Nucleus accumbens (tissue), 56 donors: ENCODE results near the gene RHOBTB1.

ENCODE experiments used
- DNase-seq, 56 donors: peaks; one replicate each; lab custom pipeline; 2025; lab: John Stamatoyannopoulos, UW

The RHOBTB1 gene

DNA sequence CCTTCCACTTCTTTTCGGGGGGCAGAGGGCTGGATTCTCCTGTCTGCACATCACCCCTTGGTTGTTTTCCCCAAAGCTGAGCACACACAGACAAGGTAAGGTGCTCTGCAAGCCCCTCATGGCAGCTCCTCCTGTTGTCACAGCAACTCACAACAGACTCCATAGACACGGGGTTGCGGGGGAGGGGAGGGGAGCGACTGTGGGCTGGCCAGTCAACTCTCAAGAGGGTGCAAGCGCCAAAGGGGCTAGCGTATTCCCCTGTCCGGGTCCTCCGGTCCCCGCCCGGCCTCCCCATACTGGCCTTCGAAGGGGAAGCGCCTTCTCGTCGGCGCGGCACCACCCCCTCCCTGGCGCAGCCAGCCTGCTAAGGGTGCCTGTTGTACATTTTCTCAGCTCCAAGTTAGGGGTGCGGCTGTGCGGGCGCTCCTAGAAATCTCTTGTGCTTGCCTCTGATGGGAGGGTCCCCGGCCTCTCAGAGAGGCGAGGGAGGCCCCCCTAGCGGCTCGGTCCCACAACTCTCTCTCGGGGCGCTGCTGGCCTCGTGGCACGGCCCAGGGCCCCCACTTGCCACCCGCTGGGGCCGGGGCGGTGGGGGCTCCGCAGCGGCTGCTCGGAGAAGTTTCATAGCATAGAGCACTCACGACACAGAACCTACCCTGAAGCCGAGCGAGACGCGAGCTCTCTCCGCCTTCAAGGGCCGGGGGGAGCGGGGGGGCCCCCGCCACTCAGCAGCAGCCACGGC is 498 bp downstream of the RHOBTB1 start:
- peak in 54 of 56 donors; percentile 27 to 90 (median 76) for DNase-seq

DNA sequence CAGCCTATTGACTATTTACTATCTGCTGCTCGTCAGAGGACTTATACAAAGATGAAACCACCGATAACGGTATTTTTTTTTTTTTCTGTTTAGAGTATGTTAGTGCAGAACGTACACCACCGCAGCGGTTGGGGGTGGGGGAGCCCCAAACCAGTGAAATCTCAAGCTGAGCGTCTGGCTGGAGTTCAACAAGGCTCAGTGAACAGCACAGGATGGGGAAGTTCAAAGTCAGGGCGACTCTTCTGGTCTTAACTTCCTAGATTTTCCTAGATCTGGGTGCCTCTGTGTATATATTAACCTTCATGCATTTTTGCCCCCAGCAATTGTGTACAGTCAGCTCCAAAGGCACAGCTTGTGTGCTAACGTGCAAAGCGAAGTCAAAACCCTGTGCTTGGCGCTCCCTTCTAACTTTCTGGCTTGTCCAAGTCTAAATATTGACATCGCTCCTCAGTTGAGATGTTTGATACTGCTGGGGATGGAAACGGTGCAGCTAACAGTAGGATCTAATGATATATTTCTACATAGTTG is 1.1 kb downstream of the RHOBTB1 start:
- DNase-seq = peak in 45 of 56 donors; percentile 2 to 76 (median 44)

DNA sequence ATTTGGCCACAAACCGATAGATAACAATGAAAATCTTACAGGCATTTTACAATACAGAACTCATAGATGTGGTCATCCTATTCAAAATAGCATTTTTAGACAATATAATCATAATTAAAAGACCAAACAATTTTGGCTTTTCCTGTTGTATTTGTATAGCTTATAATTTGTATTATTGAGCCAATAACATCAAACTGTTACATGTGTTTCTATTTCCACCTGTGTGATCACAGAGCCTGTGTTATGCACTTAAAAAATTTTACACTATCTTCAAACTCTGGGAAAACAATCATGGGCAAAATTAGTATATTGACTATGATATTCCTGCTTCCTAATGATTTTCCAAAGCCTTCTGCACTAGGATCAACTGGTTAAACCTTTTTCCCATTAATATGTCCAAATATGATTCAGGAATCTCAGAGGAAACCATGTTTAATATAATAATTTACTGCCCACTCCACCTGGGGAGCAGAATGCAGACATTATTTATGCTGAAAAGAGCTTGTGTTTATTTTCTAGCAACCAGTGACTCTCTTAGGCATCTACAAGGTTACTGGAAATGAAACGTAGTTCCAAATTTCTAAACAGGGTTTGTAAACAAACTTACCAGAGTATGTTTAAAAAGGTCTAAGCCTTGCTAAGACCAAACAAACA is 1.7 kb downstream of the RHOBTB1 start:
- DNase-seq = no peak

DNA sequence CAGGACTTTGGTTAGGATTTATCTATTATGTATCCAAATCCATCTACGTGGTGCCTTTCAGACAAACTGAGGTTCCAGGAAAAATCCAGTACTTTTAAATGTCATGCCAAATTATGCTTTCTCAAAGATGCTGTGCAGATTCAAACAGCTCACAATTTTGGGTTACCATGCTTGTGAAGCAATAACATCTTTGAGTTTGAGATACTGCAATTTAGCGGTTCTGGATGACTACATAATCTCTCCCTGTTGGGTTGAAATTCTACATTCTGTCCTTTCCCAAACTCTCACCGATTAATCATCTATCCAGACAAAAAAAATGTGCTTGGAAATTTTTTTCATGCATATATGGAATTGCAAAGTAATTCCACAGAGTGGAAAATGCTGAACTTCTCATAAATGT is 3.5 kb downstream of the RHOBTB1 start:
- DNase-seq = no peak

DNA sequence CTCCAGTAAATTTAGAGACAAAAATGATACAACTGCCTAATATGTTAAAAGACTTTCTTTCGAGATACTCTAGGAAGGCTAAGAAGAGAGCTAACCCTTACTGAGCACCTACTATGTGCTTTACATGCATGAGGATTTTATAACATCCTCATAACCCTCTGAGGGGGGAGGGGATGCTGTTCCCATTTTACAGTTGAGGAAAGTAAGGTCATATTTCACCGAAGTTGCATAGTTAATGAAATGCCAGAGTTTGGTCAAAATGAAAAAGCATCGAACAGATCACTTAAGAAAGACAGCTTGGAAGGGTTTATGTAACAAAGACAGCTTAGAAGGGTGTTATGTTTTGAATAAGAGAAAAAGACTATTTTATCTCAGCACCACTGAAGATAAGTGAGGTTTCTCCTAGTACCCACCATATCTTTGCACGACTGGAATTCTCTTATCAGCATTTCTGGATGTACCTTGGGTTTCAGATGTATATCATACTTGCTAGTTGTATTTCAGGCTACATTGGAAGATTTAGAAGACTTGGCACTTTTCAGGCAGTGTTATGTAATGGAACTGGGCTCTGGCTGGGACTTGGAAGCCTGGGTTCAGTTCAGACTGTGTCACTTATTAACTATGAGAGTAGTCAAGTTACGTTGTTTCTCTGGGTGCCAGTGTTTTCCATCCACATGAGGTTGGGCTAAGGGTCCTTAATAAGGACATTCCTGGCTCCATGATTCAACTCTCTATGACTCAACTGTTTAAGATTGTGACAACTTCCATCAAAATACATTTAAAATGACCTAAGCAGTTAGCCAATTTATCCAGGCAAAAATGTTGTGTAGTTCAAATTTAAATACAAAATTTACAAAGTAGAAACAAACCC is 6.0 kb downstream of the RHOBTB1 start:
- peak in 2 of 56 donors; percentile 4 to 22 for DNase-seq

DNA sequence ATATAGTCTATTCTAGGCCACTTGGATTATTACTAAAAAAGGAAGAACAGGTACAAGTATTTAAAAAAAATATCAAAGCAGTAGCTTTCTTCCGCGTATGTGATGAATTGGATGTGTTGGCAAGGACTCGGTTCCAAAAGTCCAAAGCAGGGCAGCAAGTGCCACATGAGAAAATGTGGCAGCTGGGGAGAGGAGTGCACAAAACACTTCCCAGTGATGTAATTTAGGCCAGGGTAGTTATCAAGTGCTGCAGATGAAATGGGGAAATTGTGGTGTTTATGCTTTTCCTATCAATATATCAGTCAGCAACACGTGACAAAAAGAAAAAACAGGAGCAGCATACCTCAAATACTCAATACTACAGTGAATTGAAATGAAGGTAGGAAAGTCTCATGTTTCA is 7.0 kb downstream of the RHOBTB1 start:
- peak in 1 of 56 donors; percentile 3 for DNase-seq

DNA sequence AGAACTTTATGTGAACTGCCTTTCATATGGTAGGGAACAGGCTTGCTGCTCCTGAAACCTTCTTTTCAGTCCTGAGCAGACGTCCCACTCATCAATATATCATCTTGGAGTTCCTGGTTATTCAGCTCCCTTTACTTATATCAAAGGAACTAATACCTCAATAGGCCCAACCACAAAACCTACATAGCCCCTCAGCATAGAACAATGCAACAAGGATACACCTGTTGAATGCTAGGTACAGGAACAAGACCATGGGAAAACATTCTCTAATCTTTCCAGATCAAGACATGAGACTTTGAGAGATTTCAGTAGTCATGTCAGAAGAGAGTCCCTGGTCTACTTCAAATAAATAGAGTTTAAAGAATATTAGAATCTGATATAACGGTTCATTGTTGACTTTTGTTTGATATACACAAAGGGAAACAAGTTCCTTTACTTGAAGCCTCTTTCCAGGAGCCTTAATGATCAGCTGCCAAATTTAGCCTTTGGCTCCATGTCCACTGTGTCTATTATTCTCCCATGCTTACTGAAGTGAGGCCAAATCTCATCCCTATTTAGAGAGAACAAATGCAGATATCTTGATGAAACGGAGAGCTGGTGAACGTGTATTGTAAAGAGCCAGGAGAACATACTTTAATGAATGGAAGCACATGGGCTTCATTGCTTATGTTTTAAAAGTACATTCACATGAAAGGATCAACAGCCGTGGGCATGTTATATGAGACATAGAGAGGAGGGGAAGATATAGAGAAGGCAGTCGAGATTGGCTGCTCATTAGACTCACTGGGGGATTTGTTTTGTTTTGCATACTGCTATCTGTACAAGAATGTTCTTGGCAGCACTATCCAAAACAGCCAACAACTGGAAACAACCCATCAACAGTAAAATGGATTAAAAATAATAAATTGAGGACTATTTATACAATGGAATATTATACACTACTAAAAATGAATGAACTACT is 9.5 kb downstream of the RHOBTB1 start:
- DNase-seq = no peak

DNA sequence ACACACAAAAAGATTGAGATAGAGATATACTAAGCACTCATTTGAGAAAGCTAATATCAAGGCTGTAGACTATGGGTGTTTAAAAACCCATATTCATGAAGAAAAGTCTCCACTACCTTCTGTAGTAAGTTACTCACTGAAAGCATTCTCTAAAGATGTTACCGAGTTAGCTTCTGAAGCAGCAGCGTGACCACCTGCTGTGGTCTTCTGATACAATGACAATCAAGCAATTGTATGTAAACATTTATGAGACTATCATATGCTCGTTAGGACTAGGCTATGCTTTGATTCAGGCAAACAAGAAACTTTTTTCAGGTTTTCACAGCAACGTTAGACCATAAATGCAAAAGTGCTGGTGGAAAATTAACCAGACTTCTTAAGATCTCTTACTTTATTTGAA is 11.2 kb downstream of the RHOBTB1 start:
- DNase-seq = no peak

DNA sequence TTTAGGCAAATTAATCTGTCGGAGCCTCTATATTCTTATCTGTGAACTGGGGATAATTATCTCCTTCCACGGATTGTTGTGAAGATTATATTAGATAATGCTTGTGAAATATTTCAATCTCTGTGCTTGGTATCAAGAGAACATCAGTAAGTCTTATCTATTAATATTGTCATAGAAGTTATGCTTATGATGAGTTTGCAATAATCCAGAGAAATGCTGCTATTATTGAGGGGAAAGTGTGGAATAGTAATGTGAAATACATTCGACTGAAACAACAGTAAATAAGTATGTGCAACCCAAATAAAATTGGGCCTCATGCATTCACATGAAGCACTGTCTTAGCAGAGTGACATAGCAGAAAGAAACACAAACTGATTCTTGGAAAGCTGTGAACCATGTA is 13.7 kb downstream of the RHOBTB1 start:
- no peak for DNase-seq

DNA sequence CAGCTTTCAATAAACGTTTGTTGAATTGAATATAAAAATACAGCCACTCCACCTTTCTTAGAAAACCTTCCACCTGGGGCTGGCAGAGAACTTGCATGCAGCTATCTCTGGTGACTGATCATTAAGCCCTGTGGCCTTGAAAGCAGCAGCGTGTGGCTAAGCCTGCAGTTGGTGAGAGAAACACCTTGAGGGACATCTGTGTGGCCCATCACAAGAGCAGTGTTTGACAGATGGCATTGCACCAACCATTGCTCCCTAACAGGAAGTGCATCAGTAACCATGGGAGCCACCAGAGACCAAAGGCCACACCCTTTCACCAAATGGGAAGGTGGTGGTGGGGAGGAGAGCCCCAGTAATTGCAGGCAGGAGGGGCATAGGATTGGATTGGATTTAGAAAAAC is 22.4 kb downstream of the RHOBTB1 start:
- no peak for DNase-seq

DNA sequence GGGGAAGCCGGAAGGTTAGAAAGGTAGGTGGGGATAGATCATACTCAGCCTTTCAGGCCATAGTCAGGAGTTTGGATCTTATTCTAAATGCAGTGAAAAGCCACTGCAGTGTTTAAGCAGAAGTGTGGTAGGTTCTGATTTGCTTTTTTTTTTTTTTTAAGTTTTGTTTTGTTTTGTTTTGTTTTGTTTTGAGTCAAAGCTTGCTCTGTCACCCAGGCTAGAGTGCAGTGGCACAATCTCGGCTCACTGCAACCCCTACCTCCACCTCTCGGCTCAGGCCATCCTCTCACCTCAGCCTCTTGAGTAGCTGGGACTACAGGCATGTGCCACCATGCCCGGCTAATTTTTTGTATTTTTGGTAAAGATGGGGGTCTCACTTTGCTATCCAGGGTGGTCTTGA is 23.5 kb downstream of the RHOBTB1 start:
- DNase-seq = no peak

DNA sequence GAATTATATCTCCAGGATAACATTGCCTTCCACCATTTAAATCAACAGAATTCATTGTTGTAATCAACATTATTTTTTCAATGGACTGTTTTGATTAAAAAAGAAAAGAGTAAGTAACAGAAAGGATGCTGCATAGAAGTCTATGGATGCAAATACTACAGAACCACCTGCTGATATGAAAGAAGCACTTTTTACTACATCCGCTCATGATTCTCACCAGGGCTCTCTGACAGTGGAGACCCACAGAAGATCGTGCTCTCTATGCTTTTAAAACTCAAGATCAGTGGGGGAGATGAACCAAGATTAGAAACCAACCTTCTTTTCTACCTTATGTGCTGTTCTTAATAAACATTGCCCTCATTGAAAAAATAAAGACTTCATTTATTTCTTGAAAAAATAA is 24.4 kb downstream of the RHOBTB1 start:
- no peak for DNase-seq

DNA sequence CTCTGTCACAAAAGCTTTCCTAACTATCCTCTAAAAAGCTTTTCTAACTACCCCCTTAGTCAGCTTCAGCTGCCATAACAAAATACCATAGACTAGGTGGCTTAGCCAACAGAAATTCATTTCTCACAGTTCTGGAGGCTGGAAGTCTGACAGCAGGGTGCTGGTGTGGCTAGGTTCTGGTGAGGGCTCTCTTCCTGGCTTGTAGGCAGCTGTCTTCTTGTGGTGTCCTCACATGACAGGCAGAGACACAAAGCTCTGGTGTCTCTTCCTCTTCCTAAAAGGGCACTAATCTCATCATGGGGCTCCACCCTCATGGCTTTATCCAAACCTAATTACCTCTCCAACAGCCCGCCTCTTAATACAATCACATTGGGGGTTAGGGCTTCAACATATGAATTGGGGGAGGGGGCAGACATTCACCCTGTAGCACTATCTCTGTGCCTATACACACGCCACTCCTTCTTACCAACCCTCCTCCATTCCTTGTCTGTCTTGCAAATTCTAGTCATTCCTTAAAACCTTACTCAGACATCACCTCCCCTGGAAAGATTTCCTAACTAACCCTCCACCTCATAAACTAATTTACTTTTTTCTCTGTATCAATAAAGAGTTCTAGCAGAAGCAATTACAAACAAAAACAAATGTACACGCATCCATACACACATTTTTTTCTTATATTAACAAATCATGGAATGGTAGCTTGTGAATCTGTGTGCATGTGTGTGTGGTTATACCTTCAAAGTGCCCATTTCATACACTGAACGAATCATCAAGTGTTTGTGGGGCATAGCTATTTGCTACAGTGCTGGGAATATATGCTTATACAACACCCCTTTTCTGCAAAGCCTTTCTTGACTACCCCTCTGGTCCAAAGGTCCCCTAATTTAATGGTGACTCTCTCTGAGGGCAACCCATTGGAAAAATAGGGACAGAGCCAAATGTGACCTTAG is 26.4 kb downstream of the RHOBTB1 start:
- DNase-seq = no peak

DNA sequence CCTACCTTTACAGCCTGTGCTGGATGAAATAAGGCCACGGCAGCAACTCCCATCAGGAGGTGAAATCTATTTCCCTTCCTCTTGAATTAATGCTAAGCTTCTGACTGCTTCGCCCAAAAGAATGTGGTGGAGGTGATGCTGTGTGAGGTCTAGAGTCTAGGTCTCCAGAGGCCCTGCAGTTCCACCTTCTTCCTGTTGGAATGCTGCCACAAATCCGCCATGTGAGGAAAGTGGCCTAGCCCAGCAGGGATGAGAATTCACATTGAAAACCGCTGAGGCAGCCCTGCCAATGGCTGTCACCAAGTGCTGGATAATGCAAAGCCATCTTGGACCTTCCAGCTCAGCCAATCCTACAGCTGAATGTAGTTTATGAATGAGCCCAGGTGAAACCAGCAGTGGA is 28.0 kb downstream of the RHOBTB1 start:
- DNase-seq = no peak

DNA sequence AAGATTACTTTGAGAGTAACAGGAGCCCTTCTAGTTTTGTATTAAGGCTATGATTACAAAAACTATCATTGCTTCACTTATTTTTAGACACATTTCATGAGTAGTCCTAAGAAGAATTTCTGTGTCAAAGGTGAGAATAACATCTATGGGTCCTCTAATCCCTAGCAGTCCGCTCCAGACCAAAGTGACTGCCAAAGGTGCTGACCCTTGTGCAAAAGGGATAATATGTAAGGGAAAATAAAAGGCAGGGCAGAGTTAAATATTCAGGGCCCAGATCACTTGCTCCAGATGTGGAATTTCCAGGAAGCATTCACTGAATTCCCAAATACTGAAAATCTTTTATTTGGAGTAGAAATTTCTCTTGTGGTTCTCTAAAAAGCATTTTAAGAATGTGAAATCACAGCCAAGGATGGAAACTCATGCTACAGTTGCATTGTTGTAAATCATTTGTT is 29.3 kb downstream of the RHOBTB1 start:
- DNase-seq = no peak

DNA sequence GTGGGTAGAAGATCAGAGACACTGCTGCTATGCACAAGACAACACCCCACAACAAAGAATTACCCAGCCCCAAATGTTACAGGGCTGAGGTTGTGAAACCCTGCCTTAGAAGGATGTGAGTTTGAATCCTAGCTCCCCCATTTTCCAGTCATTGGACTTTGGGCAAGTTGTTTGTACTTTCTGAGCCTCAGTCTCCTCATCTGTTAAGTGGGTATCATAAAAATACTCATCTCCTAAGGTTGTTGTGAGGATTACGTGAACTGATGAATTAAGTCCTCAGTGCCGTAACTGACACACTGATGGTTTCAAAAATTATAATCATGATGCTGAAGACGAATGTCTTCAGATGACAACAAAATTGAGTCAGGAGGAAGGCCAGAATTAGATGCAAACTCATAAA is 30.3 kb downstream of the RHOBTB1 start:
- DNase-seq = no peak

DNA sequence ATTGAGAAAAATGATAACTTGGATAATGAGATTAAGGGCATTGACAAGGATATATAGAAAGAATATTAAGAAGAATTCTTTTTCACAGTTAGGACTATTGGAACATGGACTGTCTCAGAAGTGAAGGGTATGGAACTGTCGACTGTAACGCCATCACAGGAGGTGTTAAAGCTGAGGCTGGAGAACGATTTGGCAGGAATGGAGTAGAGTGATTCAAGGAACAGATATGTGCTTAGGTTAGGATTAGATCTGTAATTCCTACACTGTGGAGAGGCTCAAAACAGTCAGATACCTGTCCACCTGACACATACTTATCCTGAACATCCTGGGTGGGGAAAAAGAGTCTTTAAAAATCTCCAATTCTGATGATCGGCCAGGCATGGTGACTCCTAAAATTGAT is 30.9 kb downstream of the RHOBTB1 start:
- DNase-seq = no peak

DNA sequence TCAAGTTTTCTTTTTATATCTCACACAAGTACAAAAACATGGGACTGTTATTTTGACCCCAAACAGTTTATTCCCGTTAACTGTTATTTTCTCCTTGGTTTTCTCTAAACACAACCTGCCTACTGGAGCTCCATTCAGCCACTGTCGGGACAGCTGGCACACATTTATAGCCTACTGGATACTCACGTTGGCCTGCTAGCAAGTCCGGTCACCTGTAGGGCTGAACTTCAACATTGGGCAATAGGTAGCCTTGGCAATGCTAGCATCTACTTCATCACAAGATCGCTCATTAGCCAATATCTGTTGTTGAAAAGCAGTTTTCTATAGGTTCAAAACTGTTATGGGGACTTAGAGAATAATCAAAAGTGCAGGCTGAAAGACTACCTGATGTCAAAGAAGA is 32.3 kb downstream of the RHOBTB1 start:
- no peak for DNase-seq

DNA sequence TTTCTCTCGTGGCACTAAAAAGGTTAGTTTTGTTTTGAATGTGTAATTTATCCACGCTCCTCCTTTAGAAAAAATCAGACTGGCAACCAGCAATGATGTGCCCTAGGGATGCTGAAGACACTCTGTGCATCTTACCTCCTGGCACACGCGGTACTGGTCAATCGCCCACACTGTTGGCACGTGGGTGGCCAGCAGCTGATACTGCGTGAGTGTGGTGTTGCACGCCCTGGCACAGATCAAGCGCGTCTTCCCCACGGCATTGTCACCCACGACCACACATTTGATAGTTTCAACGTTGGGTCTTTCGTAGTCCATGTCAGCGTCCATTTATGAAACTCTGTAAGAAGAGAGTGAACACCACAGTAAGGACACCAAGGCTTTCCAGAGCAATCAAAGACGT is 32.8 kb downstream of the RHOBTB1 start:
- no peak for DNase-seq
